H9 (cell line): ENCODE measurements around the gene NHSL2. TPM values are rescaled to one million over a fixed set of nuclear protein-coding genes. Genes with fewer than 3 reads are reported as not detected.
A peak's percentile ranks its signal among the peaks of the same experiment; 100 is the strongest.

Experiments
- DNase-seq: peaks from one replicate; pipeline ENCODE4 v3.0.0-alpha.2; 2017
- H2AFZ ChIP-seq: one replicate; pipeline ENCODE4 v1.6.1; 2013; ENCODE audit warnings: mild to moderate bottlenecking, low read length, control low read depth, moderate library complexity
- H2AK5ac ChIP-seq: 2 replicates; pipeline ENCODE4 v1.6.1; 2013; ENCODE audit warnings: low read length, control low read depth, mixed read lengths; ENCODE audit not compliant: insufficient read length
- H2BK120ac ChIP-seq: one replicate; pipeline ENCODE4 v1.6.1; 2013; ENCODE audit warnings: low read depth, mild to moderate bottlenecking, low read length, control low read depth, inconsistent platforms; ENCODE audit not compliant: poor library complexity, severe bottlenecking
- H2BK12ac ChIP-seq: 2 replicates; pipeline ENCODE4 v1.6.1; 2013; ENCODE audit warnings: low read length, control low read depth, mixed read lengths, low read depth; ENCODE audit not compliant: insufficient read length
- H2BK15ac ChIP-seq: 2 replicates; pipeline ENCODE4 v1.6.1; 2013; ENCODE audit warnings: low read depth, low read length, control low read depth
- H2BK20ac ChIP-seq: one replicate; pipeline ENCODE4 v1.6.1; 2013; ENCODE audit warnings: low read depth, mild to moderate bottlenecking, low read length, control low read depth, inconsistent platforms; ENCODE audit not compliant: poor library complexity, severe bottlenecking
- H2BK5ac ChIP-seq: 2 replicates; pipeline ENCODE4 v1.6.1; 2013; ENCODE audit warnings: low read length, control low read depth, mixed read lengths; ENCODE audit not compliant: insufficient read length
- H3K14ac ChIP-seq: 2 replicates; pipeline ENCODE4 v1.6.1; 2013; ENCODE audit warnings: low read length, control low read depth; ENCODE audit not compliant: insufficient read depth
- H3K18ac ChIP-seq: 2 replicates; pipeline ENCODE4 v1.6.1; 2013; ENCODE audit warnings: low read depth, mild to moderate bottlenecking, mixed read lengths, low read length, control low read depth; ENCODE audit not compliant: insufficient read length
- H3K23ac ChIP-seq: 2 replicates; pipeline ENCODE4 v1.6.1; 2013; ENCODE audit warnings: low read length, control low read depth, mixed read lengths, low read depth; ENCODE audit not compliant: insufficient read length
- H3K23me2 ChIP-seq: 2 replicates; pipeline ENCODE4 v1.6.1; 2013; ENCODE audit warnings: low read depth, mild to moderate bottlenecking, mixed read lengths, low read length, control low read depth; ENCODE audit not compliant: insufficient read length, poor library complexity, severe bottlenecking
- H3K27ac ChIP-seq: 2 replicates; pipeline ENCODE4 v1.5.1; 2013; ENCODE audit warnings: low read length, control low read depth, mixed read lengths, low read depth; ENCODE audit not compliant: insufficient read length
- H3K27me3 ChIP-seq: 2 replicates; pipeline ENCODE4 v1.6.1; 2013; ENCODE audit warnings: low read length, control low read depth, inconsistent platforms; ENCODE audit not compliant: insufficient read depth
- H3K4ac ChIP-seq: 2 replicates; pipeline ENCODE4 v1.6.1; 2013; ENCODE audit warnings: low read depth, mild to moderate bottlenecking, control low read depth, inconsistent platforms, low read length, moderate library complexity
- H3K4me1 ChIP-seq: 2 replicates; pipeline ENCODE4 v1.6.1; 2013; ENCODE audit warnings: low read length, control low read depth, inconsistent platforms; ENCODE audit not compliant: insufficient read depth
- H3K4me2 ChIP-seq: 2 replicates; pipeline ENCODE4 v1.6.1; 2013; ENCODE audit warnings: low read length, control low read depth, mixed read lengths; ENCODE audit not compliant: insufficient read length, insufficient read depth
- H3K56ac ChIP-seq: 2 replicates; pipeline ENCODE4 v1.6.1; 2013; ENCODE audit warnings: low read depth, mild to moderate bottlenecking, mixed read lengths, low read length, control low read depth; ENCODE audit not compliant: insufficient read length
- H3K79me1 ChIP-seq: 2 replicates; pipeline ENCODE4 v1.6.1; 2013; ENCODE audit warnings: low read depth, mild to moderate bottlenecking, moderate library complexity, low read length, control low read depth, inconsistent platforms; ENCODE audit not compliant: insufficient read depth, poor library complexity, severe bottlenecking
- H3K79me2 ChIP-seq: 2 replicates; pipeline ENCODE4 v1.6.1; 2013; ENCODE audit warnings: low read length, control low read depth, inconsistent platforms; ENCODE audit not compliant: insufficient read depth
- H3K9ac ChIP-seq: 2 replicates; pipeline ENCODE4 v1.6.1; 2013; ENCODE audit warnings: low read length, control low read depth, mixed read lengths; ENCODE audit not compliant: insufficient read length; ENCODE audit errors: extremely low read depth
- H3K9me3 ChIP-seq: one replicate; pipeline ENCODE4 v1.6.1; 2013; ENCODE audit warnings: low read depth, low read length, inconsistent platforms; ENCODE audit not compliant: control insufficient read depth
- H3T11ph ChIP-seq: one replicate; pipeline ENCODE4 v1.6.1; 2013; ENCODE audit warnings: mild to moderate bottlenecking, low read length, control low read depth, inconsistent platforms
- H4K20me1 ChIP-seq: one replicate; pipeline ENCODE4 v1.6.1; 2013; ENCODE audit not compliant: control insufficient read depth, insufficient read length, insufficient read depth
- H4K5ac ChIP-seq: 2 replicates; pipeline ENCODE4 v1.6.1; 2013; ENCODE audit warnings: low read depth, mild to moderate bottlenecking, mixed read lengths, low read length, control low read depth; ENCODE audit not compliant: insufficient read length
- H4K8ac ChIP-seq: replicated peaks from 2 replicates; pipeline ENCODE4 v1.6.1; 2013; ENCODE audit warnings: low read length, control low read depth, mixed read lengths, low read depth; ENCODE audit not compliant: insufficient read length
- H4K91ac ChIP-seq: 2 replicates; pipeline ENCODE4 v1.6.1; 2013; ENCODE audit warnings: low read depth, mild to moderate bottlenecking, moderate library complexity, mixed read lengths, low read length, control low read depth; ENCODE audit not compliant: insufficient read length
- H3K27ac Mint-ChIP-seq, 3 experiments: 2 replicates in 2 of 3; 3 replicates in 1 of 3; pipeline ENCODE4 v1.8.0; 2020 to 2021; ENCODE audit warnings: mixed read lengths in 3 of 3, mild to moderate bottlenecking in 1 of 3, moderate library complexity in 1 of 3
- H3K27me3 Mint-ChIP-seq: 2 replicates; pipeline ENCODE4 v1.8.0; 2021; ENCODE audit warnings: low read depth, mild to moderate bottlenecking, moderate library complexity, mixed read lengths
- H3K36me3 Mint-ChIP-seq, 3 experiments: 2 replicates in 2 of 3; 3 replicates in 1 of 3; pipeline ENCODE4 v1.8.0; 2020 to 2021; ENCODE audit warnings: low read depth in 3 of 3, mixed read lengths in 3 of 3; ENCODE audit not compliant: insufficient read depth in 1 of 3
- H3K4me1 Mint-ChIP-seq, 2 experiments: 2 replicates each; pipeline ENCODE4 v1.8.0; 2020; ENCODE audit warnings: mixed read lengths in 2 of 2
- H3K4me3 Mint-ChIP-seq, 2 experiments: 2 replicates in 1 of 2; 3 replicates in 1 of 2; pipeline ENCODE4 v1.8.0; 2020 to 2021; ENCODE audit warnings: mild to moderate bottlenecking in 2 of 2, mixed read lengths in 2 of 2, moderate library complexity in 1 of 2
- H3K9me3 Mint-ChIP-seq, 2 experiments: 2 replicates in 1 of 2; 3 replicates in 1 of 2; pipeline ENCODE4 v1.8.0; 2020; ENCODE audit warnings: mild to moderate bottlenecking in 2 of 2, mixed read lengths in 2 of 2, moderate library complexity in 1 of 2
- WGBS: extraction: QIAGEN DNeasy Blood & Tissue Kit; methylation state at CpG from one replicate; pipeline ENCODE4 v1.1.7; 2013; ENCODE audit warnings: missing lambda C conversion rate, low lambda C conversion rate, mixed read lengths; ENCODE audit not compliant: insufficient read length; ENCODE audit errors: extremely low coverage; 5-methylcytosine and 5-hydroxymethylcytosine counted together
- total RNA-seq: library from RNA; stranded (reverse); gene quantifications from 2 replicates; pipeline ENCODE4 v1.2.1, GENCODE V29; 2021
- TF ChIP-seq, protein P1 (sequence below): fragments of 200-600 bp; sonication (generic); conservative IDR thresholded peaks from 3 replicates; pipeline ENCODE4 v1.8.0; 2021; ENCODE audit warnings: antibody characterized with exemption, mild to moderate bottlenecking

The NHSL2 gene
- total RNA-seq, 1 experiment from 2014 or later, result 6.4 TPM

DNA sequence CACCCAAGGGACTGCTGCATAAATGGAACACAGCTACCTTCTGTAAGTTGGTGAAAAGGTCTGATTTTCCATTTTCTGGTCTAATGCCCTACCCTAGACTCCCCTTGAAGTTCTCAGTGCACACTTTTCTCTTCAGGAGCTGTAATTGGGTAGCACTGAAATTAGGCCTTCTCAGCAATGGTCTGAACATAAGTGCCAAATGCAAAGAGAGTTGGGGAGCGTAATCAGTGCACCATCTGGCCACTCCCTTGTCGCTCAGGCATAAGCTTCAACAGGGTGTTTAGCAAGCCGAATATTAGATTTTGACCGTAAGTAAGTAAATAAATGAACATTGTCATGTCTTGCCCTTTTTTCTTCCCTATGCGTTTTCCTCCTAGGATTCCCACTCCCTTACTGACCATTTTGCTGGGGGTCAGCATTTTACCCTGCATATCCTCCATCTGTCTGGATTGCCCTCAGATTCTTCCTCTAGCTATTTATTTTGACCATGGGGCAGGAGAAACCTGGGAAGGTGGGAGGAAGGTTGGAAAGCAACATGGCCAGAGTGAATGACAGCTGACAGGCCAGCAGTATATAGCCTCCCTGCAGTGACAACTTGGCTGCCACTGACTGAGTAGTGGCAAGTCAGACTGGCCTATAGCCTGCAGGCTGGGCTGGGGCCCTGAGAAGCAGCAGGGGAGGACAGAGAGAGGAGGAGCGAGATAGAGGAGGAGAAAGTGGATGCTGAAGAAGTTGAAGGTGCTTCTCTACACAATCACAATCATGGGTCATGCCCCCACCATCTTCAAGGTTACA, 2.7 kb downstream of the NHSL2 start:
- Histone ChIP-seq H4K5ac (no peak overlapping the region), H2AFZ (no peak overlapping the region), H3K79me1 (peaks cover 2% of the 10 kb centered on the region), H3K4me1 (peaks cover 6% of the 10 kb centered on the region), H2BK5ac (no peak overlapping the region), H4K8ac (no peak overlapping the region), H4K91ac (no peak overlapping the region), H3K23me2 (peaks cover 6% of the 10 kb centered on the region), H4K20me1 (no peaks in the 10 kb centered on the region), H2BK15ac (no peak overlapping the region), H3K27me3 (no peaks in the 10 kb centered on the region), H2BK12ac (no peak overlapping the region), H3K56ac (no peak overlapping the region), H3K23ac (no peak overlapping the region), H3K9me3 (peaks cover 33% of the 10 kb centered on the region), H3K79me2 (peaks cover 8% of the 10 kb centered on the region; the same call in 1 of the 2 replicates), H3K27ac (no peak overlapping the region), H3K4ac (no peak overlapping the region), H2BK120ac (no peak overlapping the region), H3T11ph (no peak overlapping the region), H3K9ac (no peak overlapping the region), H3K4me2 (no peak overlapping the region), H3K14ac (no peak overlapping the region), H3K18ac (no peak overlapping the region), H2BK20ac (no peak overlapping the region), H2AK5ac (no peak overlapping the region)
- peaks cover 3 to 13% (median 11%) of the 10 kb centered on the region in 3 experiments for H3K36me3 Mint-ChIP-seq
- no peak overlapping the region for H3K27ac Mint-ChIP-seq
- no peak for DNase-seq
- TF ChIP-seq, protein P1, sequence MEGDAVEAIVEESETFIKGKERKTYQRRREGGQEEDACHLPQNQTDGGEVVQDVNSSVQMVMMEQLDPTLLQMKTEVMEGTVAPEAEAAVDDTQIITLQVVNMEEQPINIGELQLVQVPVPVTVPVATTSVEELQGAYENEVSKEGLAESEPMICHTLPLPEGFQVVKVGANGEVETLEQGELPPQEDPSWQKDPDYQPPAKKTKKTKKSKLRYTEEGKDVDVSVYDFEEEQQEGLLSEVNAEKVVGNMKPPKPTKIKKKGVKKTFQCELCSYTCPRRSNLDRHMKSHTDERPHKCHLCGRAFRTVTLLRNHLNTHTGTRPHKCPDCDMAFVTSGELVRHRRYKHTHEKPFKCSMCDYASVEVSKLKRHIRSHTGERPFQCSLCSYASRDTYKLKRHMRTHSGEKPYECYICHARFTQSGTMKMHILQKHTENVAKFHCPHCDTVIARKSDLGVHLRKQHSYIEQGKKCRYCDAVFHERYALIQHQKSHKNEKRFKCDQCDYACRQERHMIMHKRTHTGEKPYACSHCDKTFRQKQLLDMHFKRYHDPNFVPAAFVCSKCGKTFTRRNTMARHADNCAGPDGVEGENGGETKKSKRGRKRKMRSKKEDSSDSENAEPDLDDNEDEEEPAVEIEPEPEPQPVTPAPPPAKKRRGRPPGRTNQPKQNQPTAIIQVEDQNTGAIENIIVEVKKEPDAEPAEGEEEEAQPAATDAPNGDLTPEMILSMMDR, result no peak
- no CpG with 5 or more reads among the region's 6 CpGs for WGBS
- peak overlapping the region in 1 of 2 experiments; percentile 55; a peak in 2 of 5 replicates for H3K4me3 Mint-ChIP-seq
- H3K9me3 Mint-ChIP-seq, result peaks cover 69 to 72% of the 10 kb centered on the region in 2 experiments
- peaks cover 11% of the 10 kb centered on the region for H3K27me3 Mint-ChIP-seq
- H3K4me1 Mint-ChIP-seq, result peaks cover 27 to 45% of the 10 kb centered on the region in 2 experiments
